ENCODE measurements around the gene CRB1. TPM values are rescaled to one million over a fixed set of nuclear protein-coding genes. Genes with fewer than 3 reads are reported as not detected.

CRB1 gene
- total RNA-seq, 1 experiment from 2014 or later: not detected

- DNase-seq (ENCODE audit: low spot score): no peak
Observed at GRCh38 chr1:197343663-197344273, 75.7 kb downstream of the CRB1 start.

GRCh38 chr1:197351821-197352440 is 83.9 kb downstream of the CRB1 start:
- DNase-seq (ENCODE audit: low spot score): no peak

- DNase-seq (ENCODE audit: low spot score): no peak
Observed at GRCh38 chr1:197355248-197355995, 87.4 kb downstream of the CRB1 start.

- peak; percentile 58 for DNase-seq (ENCODE audit: low spot score)
Observed at GRCh38 chr1:197356723-197357533, 88.9 kb downstream of the CRB1 start.

GRCh38 chr1:197358959-197359358 is 90.9 kb downstream of the CRB1 start:
- DNase-seq (ENCODE audit: low spot score): no peak

GRCh38 chr1:197360068-197360467 is 92.0 kb downstream of the CRB1 start:
- DNase-seq (ENCODE audit: low spot score): no peak

- no peak for DNase-seq (ENCODE audit: low spot score)
Observed at GRCh38 chr1:197362871-197363270, 94.8 kb downstream of the CRB1 start.

- no peak for DNase-seq (ENCODE audit: low spot score)
Observed at GRCh38 chr1:197363855-197364254, 95.8 kb downstream of the CRB1 start.

- no peak for DNase-seq (ENCODE audit: low spot score)
Observed at GRCh38 chr1:197366996-197367395, 98.9 kb downstream of the CRB1 start.

- no peak for DNase-seq (ENCODE audit: low spot score)
Observed at GRCh38 chr1:197367627-197368026, 99.6 kb downstream of the CRB1 start.

GRCh38 chr1:197374428-197374827 is 106.4 kb downstream of the CRB1 start:
- no peak for DNase-seq (ENCODE audit: low spot score)

- DNase-seq (ENCODE audit: low spot score): no peak
Observed at GRCh38 chr1:197384471-197384870, 116.4 kb downstream of the CRB1 start.

GRCh38 chr1:197388801-197389200 is 120.7 kb downstream of the CRB1 start:
- DNase-seq (ENCODE audit: low spot score): no peak

GRCh38 chr1:197390856-197391255 is 122.8 kb downstream of the CRB1 start:
- no peak for DNase-seq (ENCODE audit: low spot score)

GRCh38 chr1:197391303-197392226 is 123.5 kb downstream of the CRB1 start:
- peak; percentile 52 for DNase-seq (ENCODE audit: low spot score)

- no peak for DNase-seq (ENCODE audit: low spot score)
Observed at GRCh38 chr1:197392541-197392940, 124.5 kb downstream of the CRB1 start.

GRCh38 chr1:197393105-197393504 is 125.1 kb downstream of the CRB1 start:
- peak; percentile 9 for DNase-seq (ENCODE audit: low spot score)

GRCh38 chr1:197393772-197394171 is 125.7 kb downstream of the CRB1 start:
- DNase-seq (ENCODE audit: low spot score): no peak

GRCh38 chr1:197394831-197395608 is 127.0 kb downstream of the CRB1 start:
- DNase-seq (ENCODE audit: low spot score): no peak

GRCh38 chr1:197397895-197398294 is 129.8 kb downstream of the CRB1 start:
- no peak for DNase-seq (ENCODE audit: low spot score)

Measured in H4 (cell line).